Skin epidermis (tissue), 12 donors: ENCODE data around the gene FBXL7.

Source experiments
- H3K27ac ChIP-seq, 21 experiments: fragments of 200-600 bp; sonication (generic) in 11 of 21; one replicate each; pipeline ENCODE4 v1.5.0; 2020; ENCODE audit warnings: mild to moderate bottlenecking in 3 of 21, inconsistent platforms in 2 of 21, moderate library complexity in 2 of 21
- H3K4me3 ChIP-seq, 7 experiments: fragments of 200-600 bp; sonication (generic) in 2 of 7; one replicate each; pipeline ENCODE4 v1.5.0; 2020; ENCODE audit warnings: inconsistent platforms in 2 of 7, mild to moderate bottlenecking in 2 of 7, moderate library complexity in 1 of 7

FBXL7 gene

GRCh38 chr5:15571081-15571480, 71.1 kb downstream of the FBXL7 start:
- no peak overlapping the region for H3K4me3 ChIP-seq
- no peak overlapping the region for H3K27ac ChIP-seq

GRCh38 chr5:15571618-15572017, 71.6 kb downstream of the FBXL7 start:
- no peak overlapping the region for H3K4me3 ChIP-seq
- H3K27ac ChIP-seq, result no peak overlapping the region

- H3K4me3 ChIP-seq, result no peak overlapping the region
- H3K27ac ChIP-seq, result no peak overlapping the region
These were observed 73.6 kb downstream of the FBXL7 start for GRCh38 chr5:15573590-15573989.

GRCh38 chr5:15574128-15574527, 74.1 kb downstream of the FBXL7 start:
- Histone ChIP-seq H3K4me3 (no peak overlapping the region), H3K27ac (no peak overlapping the region)

- Histone ChIP-seq H3K27ac (no peak overlapping the region), H3K4me3 (no peak overlapping the region)
These were observed 74.9 kb downstream of the FBXL7 start for GRCh38 chr5:15574806-15575325.

GRCh38 chr5:15575666-15576065, 75.7 kb downstream of the FBXL7 start:
- no peak overlapping the region for H3K27ac ChIP-seq
- H3K4me3 ChIP-seq, result no peak overlapping the region

- no peak overlapping the region for H3K27ac ChIP-seq
- H3K4me3 ChIP-seq, result no peak overlapping the region
These were observed 77.2 kb downstream of the FBXL7 start for GRCh38 chr5:15577132-15577531.

GRCh38 chr5:15577831-15578230, 77.9 kb downstream of the FBXL7 start:
- Histone ChIP-seq H3K27ac (no peak overlapping the region), H3K4me3 (no peak overlapping the region)

- Histone ChIP-seq H3K27ac (no peak overlapping the region), H3K4me3 (no peak overlapping the region)
These were observed 79.4 kb downstream of the FBXL7 start for GRCh38 chr5:15579193-15579990.

GRCh38 chr5:15584528-15584927, 84.5 kb downstream of the FBXL7 start:
- no peak overlapping the region for H3K4me3 ChIP-seq
- H3K27ac ChIP-seq, result no peak overlapping the region

- Histone ChIP-seq H3K4me3 (no peak overlapping the region), H3K27ac (no peak overlapping the region)
These were observed 85.1 kb downstream of the FBXL7 start for GRCh38 chr5:15585128-15585527.

- Histone ChIP-seq H3K27ac (no peak overlapping the region), H3K4me3 (no peak overlapping the region)
These were observed 86.0 kb downstream of the FBXL7 start for GRCh38 chr5:15585841-15586591.

GRCh38 chr5:15587916-15588315, 87.9 kb downstream of the FBXL7 start:
- H3K27ac ChIP-seq, result no peak overlapping the region
- no peak overlapping the region for H3K4me3 ChIP-seq

- H3K4me3 ChIP-seq, result no peak overlapping the region
- H3K27ac ChIP-seq, result no peak overlapping the region
These were observed 92.7 kb downstream of the FBXL7 start for GRCh38 chr5:15592728-15593127.

GRCh38 chr5:15594977-15595568, 95.1 kb downstream of the FBXL7 start:
- no peak overlapping the region for H3K27ac ChIP-seq

GRCh38 chr5:15595929-15596328, 95.9 kb downstream of the FBXL7 start:
- H3K27ac ChIP-seq, result no peak overlapping the region
- H3K4me3 ChIP-seq, result no peak overlapping the region

More at GRCh38 chr5:15594977-15595568, 95.1 kb downstream of the FBXL7 start:
- H3K4me3 ChIP-seq, result no peak overlapping the region

- H3K27ac ChIP-seq, result no peak overlapping the region
- H3K4me3 ChIP-seq, result no peak overlapping the region
These were observed 97.0 kb downstream of the FBXL7 start for GRCh38 chr5:15596936-15597335.

GRCh38 chr5:15597804-15598203, 97.8 kb downstream of the FBXL7 start:
- no peak overlapping the region for H3K4me3 ChIP-seq
- no peak overlapping the region for H3K27ac ChIP-seq

GRCh38 chr5:15598294-15598902, 98.4 kb downstream of the FBXL7 start:
- Histone ChIP-seq H3K4me3 (no peak overlapping the region), H3K27ac (no peak overlapping the region)

- Histone ChIP-seq H3K27ac (no peak overlapping the region), H3K4me3 (no peak overlapping the region)
These were observed 100.1 kb downstream of the FBXL7 start for GRCh38 chr5:15600035-15600434.
